HEK293T (cell line): Measurements from ENCODE around the gene RAPGEF4.
"Not testable (repeated sequence)": the region's sequence is repeated elsewhere in the genome, so short reads cannot be mapped to it uniquely, and the experiment has no call there.

Source experiments
- CTCF ChIA-PET: fragments of 350-600 bp; formaldehyde crosslinking; extraction: SDS; loops from one replicate; lab custom pipeline; 2021; ENCODE audit warnings: antibody characterized with exemption, inconsistent platforms; lab: Yijun Ruan, JAX
- POLR2A ChIA-PET: fragments of 350-600 bp; formaldehyde crosslinking; extraction: SDS; loops from one replicate; lab custom pipeline; 2020; ENCODE audit warnings: antibody characterized with exemption, inconsistent platforms; lab: Yijun Ruan, JAX
- DNase-seq: peaks from one replicate; pipeline ENCODE4 v3.0.0; 2012; ENCODE audit warnings: mixed read lengths; ENCODE audit errors: extremely low spot score
- ARNT ChIP-seq: fragments of 450-650 bp; IDR thresholded peaks from 2 replicates; pipeline ENCODE4 v1.6.1; 2017; ENCODE audit warnings: mild to moderate bottlenecking
- BHLHE40 ChIP-seq: fragments of 450-650 bp; IDR thresholded peaks from 2 replicates; pipeline ENCODE4 v1.6.1; 2016; ENCODE audit warnings: mild to moderate bottlenecking, moderate library complexity, borderline replicate concordance
- CTBP1 ChIP-seq: fragments of 450-650 bp; IDR thresholded peaks from 2 replicates; pipeline ENCODE4 v1.6.1; 2016; ENCODE audit warnings: borderline replicate concordance
- ELF4 ChIP-seq: fragments of 450-650 bp; IDR thresholded peaks from 2 replicates; pipeline ENCODE4 v1.6.1; 2017; ENCODE audit warnings: antibody characterized with exemption
- FOXA1 ChIP-seq: fragments of 450-650 bp; IDR thresholded peaks from 2 replicates; pipeline ENCODE4 v1.6.1; 2016; ENCODE audit warnings: mild to moderate bottlenecking
- FOXK2 ChIP-seq: fragments of 450-650 bp; IDR thresholded peaks from 2 replicates; pipeline ENCODE4 v1.6.1; 2016; ENCODE audit warnings: mild to moderate bottlenecking
- FOXM1 ChIP-seq: fragments of 450-650 bp; IDR thresholded peaks from 2 replicates; pipeline ENCODE4 v1.6.1; 2017; ENCODE audit warnings: mild to moderate bottlenecking, borderline replicate concordance
- HDGF ChIP-seq: fragments of 450-650 bp; IDR thresholded peaks from 2 replicates; pipeline ENCODE4 v1.6.1; 2017; ENCODE audit warnings: antibody characterized with exemption, borderline replicate concordance
- L3MBTL2 ChIP-seq: fragments of 450-650 bp; conservative IDR thresholded peaks from 2 replicates; pipeline ENCODE4 v1.6.1; 2016; ENCODE audit warnings: mild to moderate bottlenecking
- LEF1 ChIP-seq: fragments of 450-650 bp; IDR thresholded peaks from 2 replicates; pipeline ENCODE4 v1.6.1; 2017; ENCODE audit warnings: mild to moderate bottlenecking, borderline replicate concordance
- NFRKB ChIP-seq: fragments of 450-650 bp; IDR thresholded peaks from 2 replicates; pipeline ENCODE4 v1.6.1; 2016; ENCODE audit warnings: mild to moderate bottlenecking, moderate library complexity
- PKNOX1 ChIP-seq: fragments of 450-650 bp; IDR thresholded peaks from 2 replicates; pipeline ENCODE4 v1.6.1; 2016
- SP1 ChIP-seq: fragments of 450-650 bp; IDR thresholded peaks from 2 replicates; pipeline ENCODE4 v1.6.1; 2017
- SUZ12 ChIP-seq: fragments of 450-650 bp; IDR thresholded peaks from 2 replicates; pipeline ENCODE4 v1.6.1; 2016; ENCODE audit warnings: mild to moderate bottlenecking
- TARDBP ChIP-seq: fragments of 450-650 bp; IDR thresholded peaks from 2 replicates; pipeline ENCODE4 v1.6.1; 2016
- ZNF384 ChIP-seq: fragments of 450-650 bp; IDR thresholded peaks from 2 replicates; pipeline ENCODE4 v1.6.1; 2016

Gene RAPGEF4

GRCh38 chr2:172792711-172793110, 57.1 kb downstream of the RAPGEF4 start:
- no peak for DNase-seq
- ChIA-PET POLR2A (no interaction called here), CTCF (no interaction called here)
- TF ChIP-seq ZNF384 (no peak), ARNT (no peak), ELF4 (no peak), PKNOX1 (no peak), BHLHE40 (no peak), HDGF (no peak), SUZ12 (no peak), NFRKB (no peak), L3MBTL2 (no peak), FOXM1 (no peak), FOXK2 (no peak), LEF1 (no peak), CTBP1 (no peak), TARDBP (no peak), FOXA1 (no peak), SP1 (no peak)

- CTCF ChIA-PET, result interaction anchor here (0.6 kb wide), 1 partner anchor 1776 kb away, joined by 3 read pairs; no protein-coding TSS in a partner anchor
- DNase-seq, POLR2A ChIA-PET: not testable (repeated sequence)
Measured at GRCh38 chr2:172803308-172803707, 67.7 kb downstream of the RAPGEF4 start.

- ChIA-PET CTCF (interaction anchor here (0.6 to 4.5 kb wide), 2 partner anchors 113 to 127 kb away, joined by 3 to 28 read pairs; no protein-coding TSS in a partner anchor), POLR2A (no interaction called here)
- no peak for DNase-seq
- no peak for TF ChIP-seq SP1
- no peak for TF ChIP-seq ARNT
- no peak for TF ChIP-seq PKNOX1
- TF ChIP-seq TARDBP, result no peak
- TF ChIP-seq ELF4, result no peak
- no peak for TF ChIP-seq FOXA1
- TF ChIP-seq LEF1, result no peak
- TF ChIP-seq ZNF384, result no peak
- TF ChIP-seq FOXK2, result no peak
- TF ChIP-seq CTBP1, result no peak
- no peak for TF ChIP-seq BHLHE40
- no peak for TF ChIP-seq SUZ12
- TF ChIP-seq HDGF, result no peak
- TF ChIP-seq FOXM1, result no peak
- no peak for TF ChIP-seq L3MBTL2
- TF ChIP-seq NFRKB, result no peak
Measured at GRCh38 chr2:172804423-172804822, 68.8 kb downstream of the RAPGEF4 start.

- no peak for TF ChIP-seq FOXA1
- TF ChIP-seq SP1, result no peak
- TF ChIP-seq HDGF, result no peak
- TF ChIP-seq NFRKB, result no peak
- TF ChIP-seq FOXK2, result no peak
- no peak for TF ChIP-seq LEF1
- TF ChIP-seq TARDBP, result no peak
- TF ChIP-seq PKNOX1, result no peak
- TF ChIP-seq CTBP1, result no peak
- no peak for TF ChIP-seq BHLHE40
- TF ChIP-seq L3MBTL2, result no peak
- no peak for TF ChIP-seq ZNF384
- TF ChIP-seq FOXM1, result no peak
- no peak for TF ChIP-seq ARNT
- no peak for TF ChIP-seq ELF4
- no peak for TF ChIP-seq SUZ12
- POLR2A ChIA-PET, result no interaction called here
- CTCF ChIA-PET, result interaction anchor here (1.0 to 4.5 kb wide), 3 partner anchors 122 to 404 kb away, joined by 3 to 28 read pairs (median 6); no protein-coding TSS in a partner anchor
Measured at GRCh38 chr2:172806493-172806892, 70.8 kb downstream of the RAPGEF4 start.

GRCh38 chr2:172806996-172807395, 71.4 kb downstream of the RAPGEF4 start:
- DNase-seq, result no peak
- TF ChIP-seq ZNF384 (no peak), NFRKB (no peak), BHLHE40 (no peak), ELF4 (no peak), TARDBP (no peak), FOXA1 (no peak), FOXK2 (no peak), SUZ12 (no peak), ARNT (no peak), LEF1 (no peak)
- ChIA-PET POLR2A (no interaction called here), CTCF (interaction anchor here (1.0 to 4.5 kb wide), 2 partner anchors 122 to 124 kb away, joined by 6 to 28 read pairs; no protein-coding TSS in a partner anchor)

More at GRCh38 chr2:172806493-172806892, 70.8 kb downstream of the RAPGEF4 start:
- DNase-seq, result peak; percentile 56

- no peak for DNase-seq
- POLR2A ChIA-PET, result no interaction called here
- 0 out of 2 replicates have a peak, but pooled peaks have one; percentile 45 for TF ChIP-seq PKNOX1
- no peak for TF ChIP-seq LEF1
- CTCF ChIA-PET, result interaction anchor here (0.7 to 4.5 kb wide), 2 partner anchors 57 to 123 kb away, joined by 3 to 28 read pairs; no protein-coding TSS in a partner anchor
Measured at GRCh38 chr2:172808156-172808555, 72.5 kb downstream of the RAPGEF4 start.
